Body of pancreas (tissue), 4 donors: Measurements from ENCODE around the gene ZBTB24.

Experiments used
- POLR2A ChIP-seq, 3 donors: fragments of 450-650 bp; IDR thresholded peaks; one replicate each; pipeline ENCODE4 v1.6.1; 2016; ENCODE audit warnings: antibody characterized with exemption in 3 of 3, mild to moderate bottlenecking in 2 of 3
- TF ChIP-seq, protein P1 (sequence below), 7 experiments: fragments of 450-650 bp in 4 of 7; fragments of 200-600 bp in 3 of 7; sonication (generic) in 3 of 7; IDR thresholded peaks; one replicate each; pipeline ENCODE4 v1.5.1; 2016 to 2019; ENCODE audit warnings: antibody characterized with exemption in 7 of 7

DNA sequence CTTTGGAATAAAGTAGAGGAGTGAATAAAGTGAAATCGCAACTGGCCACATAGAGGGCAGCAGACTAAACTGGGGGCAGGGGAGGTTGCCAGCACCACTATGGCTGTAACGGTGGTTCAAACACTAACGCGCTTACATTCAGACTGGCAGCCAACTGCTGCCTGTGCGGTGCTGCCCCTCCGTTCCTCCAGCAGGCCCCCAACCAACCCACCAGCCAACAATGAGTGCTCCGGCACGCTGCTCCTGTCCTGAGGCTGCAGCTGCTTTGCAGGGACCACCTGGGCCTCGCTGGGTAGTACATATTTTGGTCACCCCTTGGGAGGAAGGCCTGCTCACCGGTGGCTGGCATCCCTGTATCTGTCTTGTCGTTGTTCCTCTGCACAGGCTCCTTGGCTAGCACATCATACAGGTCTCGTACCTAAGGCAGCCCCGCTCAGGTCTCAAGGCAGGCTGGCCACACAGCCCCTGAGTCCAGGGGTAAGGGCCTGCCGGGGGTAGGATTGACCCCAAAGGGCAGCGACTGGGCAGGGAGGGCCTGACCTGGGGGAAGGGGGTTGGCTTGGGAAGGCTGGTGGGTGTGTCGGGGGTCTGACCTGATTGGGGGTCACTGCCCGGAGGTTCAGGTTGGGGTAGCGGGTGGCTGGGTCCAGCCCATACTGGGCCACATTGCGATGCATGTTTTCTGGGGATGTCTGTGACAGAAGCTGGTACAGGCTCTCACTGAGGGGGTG, 33.8 kb downstream of the ZBTB24 start:
- no peak for TF ChIP-seq POLR2A (IDR thresholded peaks at IDR 0.05)
- TF ChIP-seq, protein P1, sequence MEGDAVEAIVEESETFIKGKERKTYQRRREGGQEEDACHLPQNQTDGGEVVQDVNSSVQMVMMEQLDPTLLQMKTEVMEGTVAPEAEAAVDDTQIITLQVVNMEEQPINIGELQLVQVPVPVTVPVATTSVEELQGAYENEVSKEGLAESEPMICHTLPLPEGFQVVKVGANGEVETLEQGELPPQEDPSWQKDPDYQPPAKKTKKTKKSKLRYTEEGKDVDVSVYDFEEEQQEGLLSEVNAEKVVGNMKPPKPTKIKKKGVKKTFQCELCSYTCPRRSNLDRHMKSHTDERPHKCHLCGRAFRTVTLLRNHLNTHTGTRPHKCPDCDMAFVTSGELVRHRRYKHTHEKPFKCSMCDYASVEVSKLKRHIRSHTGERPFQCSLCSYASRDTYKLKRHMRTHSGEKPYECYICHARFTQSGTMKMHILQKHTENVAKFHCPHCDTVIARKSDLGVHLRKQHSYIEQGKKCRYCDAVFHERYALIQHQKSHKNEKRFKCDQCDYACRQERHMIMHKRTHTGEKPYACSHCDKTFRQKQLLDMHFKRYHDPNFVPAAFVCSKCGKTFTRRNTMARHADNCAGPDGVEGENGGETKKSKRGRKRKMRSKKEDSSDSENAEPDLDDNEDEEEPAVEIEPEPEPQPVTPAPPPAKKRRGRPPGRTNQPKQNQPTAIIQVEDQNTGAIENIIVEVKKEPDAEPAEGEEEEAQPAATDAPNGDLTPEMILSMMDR (IDR thresholded peaks at IDR 0.05) = no peak
